NCI-H524 (cell line): ENCODE results near the gene LDAH.
"Not testable (repeated sequence)": the region's sequence is repeated elsewhere in the genome, so short reads cannot be mapped to it uniquely, and the experiment has no call there.

Experiments
- DNase-seq, 2 experiments: peaks; one replicate each; lab custom pipeline; 2025; lab: John Stamatoyannopoulos, UW

LDAH gene

GRCh38 chr2:20822535-20823490 lies at the start of gene LDAH:
Gene LDAH, minus strand, starts transcription at chr2:20823101. Its CDS starts 21,638 bp downstream, at chr2:20801463.
- peak; percentile 90 to 94 for DNase-seq

GRCh38 chr2:20868377-20868776 lies 45.5 kb upstream of the LDAH start:
- DNase-seq: no peak

GRCh38 chr2:20862850-20863249 lies 39.9 kb upstream of the LDAH start:
- no peak for DNase-seq

- DNase-seq: no peak
Measured at GRCh38 chr2:20855456-20855855, 32.6 kb upstream of the LDAH start.

- DNase-seq: no peak
Measured at GRCh38 chr2:20852670-20853069, 29.8 kb upstream of the LDAH start.

GRCh38 chr2:20852139-20852538 lies 29.2 kb upstream of the LDAH start:
- no peak for DNase-seq

GRCh38 chr2:20844246-20844645 lies 21.3 kb upstream of the LDAH start:
- no peak for DNase-seq

- no peak for DNase-seq
Measured at GRCh38 chr2:20839052-20839451, 16.2 kb upstream of the LDAH start.

GRCh38 chr2:20838016-20838415 lies 15.1 kb upstream of the LDAH start:
- DNase-seq: no peak

- no peak for DNase-seq
Measured at GRCh38 chr2:20836521-20836920, 13.6 kb upstream of the LDAH start.

- no peak for DNase-seq
Measured at GRCh38 chr2:20834331-20834730, 11.4 kb upstream of the LDAH start.

GRCh38 chr2:20832606-20833005 lies 9.7 kb upstream of the LDAH start:
- DNase-seq: no peak

GRCh38 chr2:20829861-20830260 lies 7.0 kb upstream of the LDAH start:
- no peak for DNase-seq

GRCh38 chr2:20823917-20824316 lies 1.0 kb upstream of the LDAH start:
- no peak for DNase-seq

- DNase-seq: no peak
Measured at GRCh38 chr2:20818820-20819219, 4.1 kb downstream of the LDAH start.

GRCh38 chr2:20815216-20815615 lies 7.7 kb downstream of the LDAH start:
- no peak for DNase-seq

- no peak for DNase-seq
Measured at GRCh38 chr2:20812779-20813178, 10.1 kb downstream of the LDAH start.

- DNase-seq: no peak
Measured at GRCh38 chr2:20806286-20806685, 16.6 kb downstream of the LDAH start.

GRCh38 chr2:20803974-20804373 lies 18.9 kb downstream of the LDAH start:
- DNase-seq: no peak

GRCh38 chr2:20803226-20803682 lies 19.6 kb downstream of the LDAH start:
- no peak for DNase-seq

GRCh38 chr2:20797096-20797495 lies 25.8 kb downstream of the LDAH start:
- no peak for DNase-seq

GRCh38 chr2:20796374-20796791 lies 26.5 kb downstream of the LDAH start:
- no peak for DNase-seq

GRCh38 chr2:20793944-20794343 lies 29.0 kb downstream of the LDAH start:
- not testable (repeated sequence) for DNase-seq
